Astrocyte of the cerebellum (primary cell): ENCODE data around the gene INCA1.

Experiments used
- DNase-seq: peaks from one replicate; pipeline ENCODE4 v3.0.0-alpha.2; 2011; ENCODE audit warnings: low read depth
- H3K4me3 ChIP-seq: 2 replicates; pipeline ENCODE4 v1.5.1; 2011; ENCODE audit warnings: mild to moderate bottlenecking, low read depth, low read length, moderate library complexity
- CTCF ChIP-seq: IDR thresholded peaks from 2 replicates; pipeline ENCODE4 v1.5.1; 2012; ENCODE audit warnings: low read length, low read depth, moderate library complexity, mild to moderate bottlenecking; ENCODE audit errors: missing control alignments
- in situ Hi-C: cut with HindIII; loops from 2 replicates; pipeline ENCODE4 v1.10.0; 2017; ENCODE audit warnings: low sequenced_read_pairs

INCA1 gene

DNA sequence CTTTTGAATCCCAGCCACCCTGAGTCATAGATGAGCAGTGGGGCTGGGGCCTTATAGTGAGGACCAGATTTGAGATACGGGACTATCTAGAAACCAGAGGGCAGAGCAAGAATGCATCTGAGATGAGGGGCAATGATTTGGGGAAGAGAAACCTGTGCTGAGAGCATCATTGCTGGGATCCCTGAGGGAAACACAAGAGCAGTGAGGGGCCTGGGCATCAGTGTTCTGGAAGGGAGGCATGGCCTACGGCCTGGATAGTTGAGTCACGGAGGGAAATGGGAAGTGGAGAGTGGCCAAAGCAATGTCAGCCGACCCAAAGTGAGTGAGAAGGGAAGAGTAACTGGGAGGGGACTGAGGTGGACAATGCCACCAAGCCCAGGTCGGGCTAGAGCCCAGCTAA is 15.0 kb downstream of the INCA1 start:
- TF ChIP-seq CTCF = no peak
- in situ Hi-C loops = no loop called here

DNA sequence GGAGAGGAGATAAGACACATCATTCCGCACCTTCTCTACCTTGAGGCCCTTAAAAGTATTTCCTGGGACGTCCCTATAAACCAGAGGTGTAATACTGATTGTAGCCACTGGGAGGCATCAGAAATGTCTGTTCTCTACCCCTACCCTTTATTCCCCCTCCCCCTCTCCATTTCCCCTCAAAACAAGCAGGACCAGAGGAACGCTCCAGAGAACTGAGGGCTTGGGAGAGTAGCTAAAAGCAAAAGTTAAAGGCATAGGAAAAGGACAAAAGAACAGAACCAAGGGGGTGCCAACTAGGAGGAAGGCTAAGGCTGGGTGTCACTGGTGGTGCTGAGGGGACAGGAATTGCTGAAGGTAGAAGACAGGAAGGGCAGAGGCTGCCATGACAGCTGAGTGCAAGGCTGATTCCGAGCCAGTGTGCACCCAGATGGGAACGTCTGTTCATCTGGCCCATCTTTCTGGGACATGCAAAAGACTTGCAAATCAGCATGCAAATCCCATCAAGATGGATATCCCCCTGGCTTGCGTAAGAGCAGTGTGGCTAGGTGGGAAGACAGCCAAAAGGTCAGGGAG is 16.6 kb downstream of the INCA1 start:
- peak; percentile 37 for DNase-seq
- in situ Hi-C loops = no loop called here
- peak; percentile 77 for TF ChIP-seq CTCF
- no peak overlapping the region for H3K4me3 ChIP-seq

More for the DNA sequence above, 15.0 kb downstream of the INCA1 start:
- H3K4me3 ChIP-seq = no peak overlapping the region
- DNase-seq = no peak

- H3K4me3 ChIP-seq = no peak overlapping the region
- DNase-seq = no peak
- in situ Hi-C loops = no loop called here
- no peak for TF ChIP-seq CTCF
Observed at GRCh38 chr17:4978726-4979125, 18.6 kb downstream of the INCA1 start.

DNA sequence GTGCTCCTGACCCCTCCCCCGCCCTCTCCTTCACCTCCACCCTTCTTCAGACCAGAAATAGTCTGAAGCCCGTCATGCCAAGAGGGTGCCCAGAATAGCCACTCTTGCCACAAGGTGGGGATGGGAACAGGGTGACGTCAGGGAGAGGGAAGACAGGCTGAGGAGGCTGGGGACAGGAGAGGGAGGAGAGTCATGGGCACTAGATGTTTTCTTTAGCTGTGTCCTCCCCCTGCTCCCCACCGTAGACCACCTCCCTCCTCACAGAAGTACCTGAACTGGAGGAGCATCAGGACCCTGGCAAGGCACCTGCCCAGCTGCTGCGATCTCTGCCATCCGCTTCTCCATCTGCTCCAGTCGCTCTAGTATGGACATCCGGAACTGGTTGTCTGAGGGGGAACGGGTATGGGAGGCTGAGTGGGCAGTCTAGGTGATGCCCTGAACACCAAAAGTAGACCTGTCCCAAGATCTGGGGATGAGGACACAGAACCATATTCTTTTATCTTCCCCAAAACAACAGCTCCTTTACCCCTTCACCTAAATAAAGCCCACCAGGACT is 23.1 kb downstream of the INCA1 start:
- no peak for DNase-seq
- in situ Hi-C loops = no loop called here
- no peak overlapping the region for H3K4me3 ChIP-seq
- TF ChIP-seq CTCF = no peak

GRCh38 chr17:4973256-4974114 is 23.8 kb downstream of the INCA1 start:
- in situ Hi-C loops = no loop called here
- no peak for TF ChIP-seq CTCF
- H3K4me3 ChIP-seq = no peak overlapping the region
- DNase-seq = no peak

- no peak for DNase-seq
- no peak for TF ChIP-seq CTCF
- no peak overlapping the region for H3K4me3 ChIP-seq
- in situ Hi-C loops = no loop called here
Observed at GRCh38 chr17:4972752-4973151, 24.6 kb downstream of the INCA1 start.
